ENCODE results near the gene PARP9. TPM values are rescaled to one million over a fixed set of nuclear protein-coding genes. Genes with fewer than 3 reads are reported as not detected.
A peak's percentile ranks its signal among the peaks of the same experiment; 100 is the strongest.

PARP9 gene
- total and polyA plus RNA-seq, 10 of the 15 experiments (the other 5 are each of a cell fraction or from before 2014, with no cell fraction given), result 34.0 to 122 (median 46.1) TPM

- CTCF ChIA-PET, result interaction anchor here (0.7 to 1.3 kb wide), 6 partner anchors 19 to 122 kb away, joined by 3 to 7 read pairs (median 3); partner anchors contain the start of genes DTX3L, PARP9 and WDR5B
- BruUV-seq (replicated peaks), result no TSS peak
- Histone ChIP-seq H3K27me3 (replicated peaks in 1 of 2; ENCODE audit: control insufficient read depth in 2 of 2, insufficient read depth in 2 of 2, low read length in 1 of 2) (no peaks in the 10 kb centered on the region), H3K36me3 (ENCODE audit: control insufficient read depth in 2 of 2, insufficient read depth in 2 of 2, low read length in 1 of 2) (no peaks in the 10 kb centered on the region), H3K4me3 (peak overlapping the region; percentile 82), H3K27ac (ENCODE audit: control insufficient read depth, insufficient read depth) (no peak overlapping the region), H3K4me1 (ENCODE audit: control insufficient read depth, insufficient read depth, low read length) (no peaks in the 10 kb centered on the region), H4K20me1 (ENCODE audit: control insufficient read depth, insufficient read depth) (no peaks in the 10 kb centered on the region), H3K4me2 (ENCODE audit: control insufficient read depth, insufficient read depth) (peak overlapping the region; percentile 85), H2AFZ (ENCODE audit: control insufficient read depth, low read depth, low read length) (peak overlapping the region; percentile 95), H3K9me3 (replicated peaks; ENCODE audit: control insufficient read depth, insufficient read depth, low read length) (no peaks in the 10 kb centered on the region), H3K79me2 (ENCODE audit: control insufficient read depth, insufficient read depth, low read length) (peaks cover 41% of the 10 kb centered on the region), H3K9ac (ENCODE audit: control insufficient read depth, insufficient read depth, low read length) (no peak overlapping the region; the same call in 1 of the 2 replicates)
- no peak for FAIRE-seq
- intact Hi-C loops (cut with micrococcal nuclease; ENCODE audit: unreplicated experiment) (no loop called here), in situ Hi-C loops (cut with MboI) (no loop called here)
- 37% methylated on average over 19 of the region's 19 CpGs for WGBS (ENCODE audit: insufficient coverage, insufficient replicate concordance, low lambda C conversion rate, missing lambda C conversion rate)
- DNase-seq (ENCODE audit: low read depth, low spot score), result no peak
- RAD21 ChIA-PET (ENCODE audit: unreplicated experiment), result interaction anchor here (0.7 to 2.3 kb wide), 14 partner anchors 9 to 165 kb away, joined by 3 to 14 read pairs (median 3); partner anchors contain the start of gene WDR5B
- SMC1A ChIA-PET (ENCODE audit: uncharacterized antibody, unreplicated experiment), result interaction anchor here (0.7 to 4.1 kb wide), 9 partner anchors 11 to 258 kb away, joined by 3 to 31 read pairs (median 3); partner anchors contain the start of gene WDR5B
- ATAC-seq, result no peak
- POLR2A ChIA-PET, result interaction anchor here (0.7 to 2.1 kb wide), 11 partner anchors 14 to 413 kb away, joined by 3 to 7 read pairs (median 3); partner anchors contain the start of gene WDR5B
- TF ChIP-seq MYB (IDR thresholded peaks at IDR 0.05; ENCODE audit: borderline replicate concordance, low read depth, low read length), result 0 out of 2 replicates have a peak, but pooled peaks have one; percentile 3
- TF ChIP-seq ZBTB4 (CRISPR knock-in tag; IDR thresholded peaks at IDR 0.05), result no peak
- no peak for TF ChIP-seq CREM (IDR thresholded peaks at IDR 0.05; ENCODE audit: low read depth)
- no peak for TF ChIP-seq BCLAF1 (IDR thresholded peaks at IDR 0.05)
- peak; percentile 92 for TF ChIP-seq MLLT1 (IDR thresholded peaks at IDR 0.05)
- no peak for TF ChIP-seq SREBF2 (IDR thresholded peaks at IDR 0.05; ENCODE audit: low read length)
- TF ChIP-seq TCF12 (IDR thresholded peaks at IDR 0.05; ENCODE audit: low read depth, low read length), result no peak
- no peak for TF ChIP-seq E2F4 (IDR thresholded peaks at IDR 0.05; ENCODE audit: low read depth, low read length)
- no peak for TF ChIP-seq SREBF1 (IDR thresholded peaks at IDR 0.05; ENCODE audit: low read length)
- no peak for TF ChIP-seq HSF1 (IDR thresholded peaks at IDR 0.05; ENCODE audit: low read depth, low read length)
- TF ChIP-seq STAT3 (IDR thresholded peaks at IDR 0.05; ENCODE audit: low read depth, low read length), result no peak
- 0 out of 2 replicates have a peak, but pooled peaks have one; percentile 16 for TF ChIP-seq RB1 (IDR thresholded peaks at IDR 0.05; ENCODE audit: borderline replicate concordance)
- TF ChIP-seq IKZF1 (conservative IDR thresholded peaks at IDR 0.05), result peak; percentile 73; the same call in 1 of the 2 replicates
- TF ChIP-seq ZNF24 (IDR thresholded peaks at IDR 0.05), result peak; percentile 71; the same call in 1 of the 2 replicates
These were observed 49.1 kb downstream of the PARP9 start for GRCh38 chr3:122515020-122515468.

Measured in GM12878 (cell line).